Smooth muscle cell (in vitro differentiated cells): ENCODE measurements around the gene HK1. TPM values are rescaled to one million over a fixed set of nuclear protein-coding genes. Genes with fewer than 3 reads are reported as not detected.
A peak's percentile ranks its signal among the peaks of the same experiment; 100 is the strongest.

Source experiments
- DNase-seq: peaks from one replicate; lab custom pipeline; 2025; ENCODE audit not compliant: unreplicated experiment; lab: John Stamatoyannopoulos, UW
- H2AFZ ChIP-seq: fragments of 200-600 bp; sonication (generic); 2 replicates; pipeline ENCODE4 v1.6.0; 2016; ENCODE audit warnings: antibody characterized with exemption, low read depth, mild to moderate bottlenecking
- H3F3A ChIP-seq: fragments of 200-600 bp; sonication (generic); 2 replicates; pipeline ENCODE4 v1.6.0; 2017; ENCODE audit warnings: antibody characterized with exemption, low read depth
- H3K27ac ChIP-seq: fragments of 200-600 bp; sonication (generic); 2 replicates; pipeline ENCODE4 v1.5.1; 2016; ENCODE audit warnings: low read depth, mild to moderate bottlenecking
- H3K27me3 ChIP-seq: fragments of 200-600 bp; sonication (generic); 2 replicates; pipeline ENCODE4 v1.6.1; 2016; ENCODE audit warnings: low read depth, mild to moderate bottlenecking
- H3K36me3 ChIP-seq: fragments of 200-600 bp; sonication (generic); 2 replicates; pipeline ENCODE4 v1.5.1; 2016; ENCODE audit warnings: low read depth
- H3K4me1 ChIP-seq: fragments of 200-600 bp; sonication (generic); 2 replicates; pipeline ENCODE4 v1.5.1; 2016; ENCODE audit warnings: low read depth
- H3K4me2 ChIP-seq: fragments of 200-600 bp; sonication (generic); 2 replicates; pipeline ENCODE4 v1.6.0; 2016; ENCODE audit warnings: mild to moderate bottlenecking
- H3K4me3 ChIP-seq: fragments of 200-600 bp; sonication (generic); 2 replicates; pipeline ENCODE4 v1.5.1; 2016; ENCODE audit warnings: mild to moderate bottlenecking
- H3K79me2 ChIP-seq: fragments of 200-600 bp; sonication (generic); 2 replicates; pipeline ENCODE4 v1.6.0; 2016; ENCODE audit warnings: low read depth, mild to moderate bottlenecking
- H3K9ac ChIP-seq: fragments of 200-600 bp; sonication (generic); 2 replicates; pipeline ENCODE4 v1.6.0; 2016; ENCODE audit warnings: low read depth
- H3K9me3 ChIP-seq: fragments of 200-600 bp; sonication (generic); replicated peaks from 2 replicates; pipeline ENCODE4 v1.5.1; 2016; ENCODE audit warnings: low read depth
- H4K20me1 ChIP-seq: fragments of 200-600 bp; sonication (generic); 2 replicates; pipeline ENCODE4 v1.6.0; 2016; ENCODE audit warnings: low read depth
- WGBS: methylation state at CpG from one replicate; pipeline ENCODE4 v1.1.7; 2016; ENCODE audit warnings: low lambda C conversion rate; 5-methylcytosine and 5-hydroxymethylcytosine counted together
- polyA plus RNA-seq: library from polyadenylated mRNA; unstranded; fragments of >200 nt; fragmentation: Nextera tagmentation; extraction: Ambion mirVana; gene quantifications from 2 replicates; pipeline ENCODE4 v1.2.1, GENCODE V29; 2016
- total RNA-seq: library from RNA; depleted of rRNA; stranded (reverse); fragments of >200 nt; gene quantifications from 2 replicates; pipeline ENCODE4 v1.2.3, GENCODE V29; 2014
- TF ChIP-seq, protein P1 (sequence below): fragments of 200-600 bp; sonication (generic); IDR thresholded peaks from 2 replicates; pipeline ENCODE4 v1.5.1; 2017; ENCODE audit warnings: borderline replicate concordance, mild to moderate bottlenecking, antibody characterized with exemption; ENCODE audit not compliant: insufficient read depth, poor library complexity, severe bottlenecking

Gene HK1
- total and polyA plus RNA-seq, 2 experiments from 2014 or later: 62.7 to 123 TPM

DNA sequence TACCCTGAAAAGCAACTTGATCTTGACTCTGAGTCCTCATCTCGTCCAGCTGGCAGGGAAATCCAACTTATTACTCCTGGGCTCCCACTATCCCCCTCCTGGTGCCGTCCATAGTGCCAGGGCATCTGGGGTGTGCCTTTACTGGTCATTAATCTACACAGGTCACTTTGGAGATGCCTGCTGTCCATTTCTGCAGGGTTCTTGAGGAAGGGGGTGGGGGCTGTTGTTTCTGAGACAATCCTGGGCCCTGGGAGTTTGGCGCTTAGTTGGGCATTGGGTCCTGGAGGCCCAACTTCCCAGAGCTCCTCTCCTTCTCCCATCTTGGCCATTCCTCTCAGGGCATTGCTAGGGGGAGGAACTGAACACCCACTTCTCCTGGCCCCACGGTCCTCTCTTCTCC, 144.4 kb downstream of the HK1 start:
- WGBS: 90% methylated on average over 4 of the region's 4 CpGs

DNA sequence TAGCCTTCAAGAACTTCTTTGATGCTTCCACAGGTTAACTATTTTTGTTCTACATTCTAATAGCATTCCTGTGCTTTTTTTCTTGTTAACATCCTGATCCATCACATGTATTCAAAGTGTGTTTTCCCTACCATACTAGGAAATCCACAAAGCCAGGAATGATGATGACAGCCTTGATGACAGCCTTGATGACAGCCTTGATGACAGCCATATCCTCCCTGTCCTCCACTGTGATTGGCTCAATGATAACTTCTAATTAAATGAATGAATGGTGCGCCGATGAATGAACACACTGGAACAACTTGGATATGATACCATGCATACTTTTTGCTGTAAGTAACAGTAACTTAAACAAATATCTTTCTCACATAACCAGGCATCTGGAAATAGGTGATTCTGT, 146.7 kb downstream of the HK1 start:
- 81% methylated on average over 2 of the region's 2 CpGs for WGBS
- Histone ChIP-seq H3K27me3 (no peaks in the 10 kb centered on the region), H3K4me2 (no peak overlapping the region), H3F3A (peaks cover 4% of the 10 kb centered on the region), H3K4me3 (no peak overlapping the region), H3K79me2 (no peaks in the 10 kb centered on the region), H3K9me3 (no peaks in the 10 kb centered on the region), H3K4me1 (no peaks in the 10 kb centered on the region), H3K36me3 (no peaks in the 10 kb centered on the region), H3K27ac (peak overlapping the region; percentile 58), H3K9ac (no peak overlapping the region), H4K20me1 (no peaks in the 10 kb centered on the region), H2AFZ (no peak overlapping the region)
- no peak for DNase-seq
- TF ChIP-seq, protein P1, sequence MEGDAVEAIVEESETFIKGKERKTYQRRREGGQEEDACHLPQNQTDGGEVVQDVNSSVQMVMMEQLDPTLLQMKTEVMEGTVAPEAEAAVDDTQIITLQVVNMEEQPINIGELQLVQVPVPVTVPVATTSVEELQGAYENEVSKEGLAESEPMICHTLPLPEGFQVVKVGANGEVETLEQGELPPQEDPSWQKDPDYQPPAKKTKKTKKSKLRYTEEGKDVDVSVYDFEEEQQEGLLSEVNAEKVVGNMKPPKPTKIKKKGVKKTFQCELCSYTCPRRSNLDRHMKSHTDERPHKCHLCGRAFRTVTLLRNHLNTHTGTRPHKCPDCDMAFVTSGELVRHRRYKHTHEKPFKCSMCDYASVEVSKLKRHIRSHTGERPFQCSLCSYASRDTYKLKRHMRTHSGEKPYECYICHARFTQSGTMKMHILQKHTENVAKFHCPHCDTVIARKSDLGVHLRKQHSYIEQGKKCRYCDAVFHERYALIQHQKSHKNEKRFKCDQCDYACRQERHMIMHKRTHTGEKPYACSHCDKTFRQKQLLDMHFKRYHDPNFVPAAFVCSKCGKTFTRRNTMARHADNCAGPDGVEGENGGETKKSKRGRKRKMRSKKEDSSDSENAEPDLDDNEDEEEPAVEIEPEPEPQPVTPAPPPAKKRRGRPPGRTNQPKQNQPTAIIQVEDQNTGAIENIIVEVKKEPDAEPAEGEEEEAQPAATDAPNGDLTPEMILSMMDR: no peak

More for the DNA sequence above, 144.4 kb downstream of the HK1 start:
- no peak overlapping the region for H2AFZ ChIP-seq
- H3K79me2 ChIP-seq: no peaks in the 10 kb centered on the region
- no peak overlapping the region for H3K4me3 ChIP-seq
- H3K9me3 ChIP-seq: no peaks in the 10 kb centered on the region
- H3K36me3 ChIP-seq: no peaks in the 10 kb centered on the region
- H3K9ac ChIP-seq: no peak overlapping the region
- H3K27ac ChIP-seq: no peak overlapping the region
- H3K4me1 ChIP-seq: no peaks in the 10 kb centered on the region
- TF ChIP-seq, protein P1: no peak
- H3K27me3 ChIP-seq: no peaks in the 10 kb centered on the region
- DNase-seq: no peak
- no peaks in the 10 kb centered on the region for H4K20me1 ChIP-seq
- H3K4me2 ChIP-seq: no peak overlapping the region
- H3F3A ChIP-seq: peaks cover 4% of the 10 kb centered on the region

DNA sequence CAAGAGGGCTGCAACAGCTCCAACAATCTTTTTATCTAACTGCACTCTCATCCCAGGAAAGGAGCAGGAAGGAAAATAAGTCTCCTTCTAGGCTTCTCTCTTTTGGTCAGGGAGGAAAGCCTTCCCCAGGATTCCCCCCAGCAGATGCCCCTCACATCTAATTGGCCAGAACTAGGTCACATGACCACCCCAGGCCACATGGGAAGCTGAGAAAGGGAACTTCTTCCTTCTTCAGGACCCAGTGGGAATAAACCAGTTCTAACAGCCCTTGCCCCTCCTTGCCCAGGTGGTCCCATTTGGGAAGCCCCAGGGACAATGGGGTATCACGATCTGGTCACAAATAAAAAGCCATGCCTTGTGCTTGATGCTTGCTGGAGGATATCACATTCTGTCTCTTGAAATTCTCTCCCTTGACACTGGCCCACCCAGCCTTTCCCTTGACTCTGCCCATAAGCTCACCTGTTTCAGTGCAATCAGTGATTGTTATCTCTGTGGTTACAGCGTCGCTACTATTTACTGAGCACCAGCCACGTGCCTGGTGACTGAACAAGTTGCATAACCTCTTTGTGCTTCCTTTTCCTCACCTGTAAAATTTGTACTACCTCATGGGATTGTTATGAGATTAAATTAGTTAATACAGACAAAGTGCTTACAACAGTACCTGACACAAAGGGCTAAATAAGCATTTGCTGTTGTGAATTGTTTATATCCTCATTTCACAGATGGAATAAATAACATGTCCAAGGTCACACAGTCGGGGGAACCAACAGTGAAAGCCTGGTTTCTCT, 147.4 kb downstream of the HK1 start:
- Histone ChIP-seq H2AFZ (no peak overlapping the region), H4K20me1 (no peaks in the 10 kb centered on the region), H3K27me3 (no peaks in the 10 kb centered on the region), H3K9ac (no peak overlapping the region), H3K4me3 (no peak overlapping the region), H3F3A (peaks cover 4% of the 10 kb centered on the region), H3K79me2 (no peaks in the 10 kb centered on the region), H3K36me3 (no peaks in the 10 kb centered on the region), H3K9me3 (no peaks in the 10 kb centered on the region), H3K4me2 (no peak overlapping the region), H3K27ac (peak overlapping the region; percentile 58), H3K4me1 (no peaks in the 10 kb centered on the region)
- TF ChIP-seq, protein P1: no peak
- 76% methylated on average over 5 of the region's 5 CpGs for WGBS
- DNase-seq: no peak

DNA sequence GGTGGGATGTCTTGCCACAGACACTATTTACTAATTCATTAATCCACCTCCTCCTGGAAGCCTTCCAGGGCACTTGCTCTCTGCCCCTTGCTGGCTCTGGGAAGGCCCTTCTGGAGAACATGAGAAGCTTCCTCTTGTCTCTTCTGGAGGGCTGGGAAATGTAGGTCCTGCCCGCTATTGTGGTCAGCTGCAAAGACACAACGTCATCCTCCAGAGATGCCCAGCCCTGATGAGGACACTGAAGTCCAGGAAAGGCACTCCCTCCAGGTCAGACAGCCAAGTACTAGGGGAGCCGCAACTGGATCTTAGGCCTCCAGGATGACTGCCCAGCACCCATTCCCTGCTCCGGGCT, 148.1 kb downstream of the HK1 start:
- Histone ChIP-seq H3K79me2 (no peaks in the 10 kb centered on the region), H3F3A (peaks cover 4% of the 10 kb centered on the region), H3K27ac (peak overlapping the region; percentile 58), H3K4me1 (no peaks in the 10 kb centered on the region), H3K9me3 (no peaks in the 10 kb centered on the region), H3K9ac (no peak overlapping the region), H2AFZ (no peak overlapping the region), H3K36me3 (no peaks in the 10 kb centered on the region), H3K4me2 (no peak overlapping the region), H3K4me3 (no peak overlapping the region), H3K27me3 (no peaks in the 10 kb centered on the region), H4K20me1 (no peaks in the 10 kb centered on the region)
- WGBS: 49% methylated on average over 4 of the region's 4 CpGs
- TF ChIP-seq, protein P1: no peak
- DNase-seq: no peak
